Activated CD4-positive, alpha-beta T cell treated with anti-CD3 and anti-CD28 coated beads, Interleukin-2, amount 10 ng/mL, durations not matched to agents 7 days and 5 days (primary cell): ENCODE results near the gene PLA1A. TPM values are rescaled to one million over a fixed set of nuclear protein-coding genes. Genes with fewer than 3 reads are reported as not detected.
"Not testable (repeated sequence)": the region's sequence is repeated elsewhere in the genome, so short reads cannot be mapped to it uniquely, and the experiment has no call there.

Experiments
- CTCF ChIA-PET: fragments of 350-600 bp; sonication (Branson Sonifier 250); formaldehyde crosslinking; loops from one replicate; lab custom pipeline; 2021; ENCODE audit warnings: antibody characterized with exemption; lab: Charles Lee
- POLR2A ChIA-PET: fragments of 350-600 bp; sonication (Branson Sonifier 250); formaldehyde crosslinking; loops from one replicate; lab custom pipeline; 2021; ENCODE audit warnings: antibody characterized with exemption; lab: Charles Lee
- DNase-seq: peaks from one replicate; pipeline ENCODE4 v3.0.0-alpha.2; 2020
- H3K27ac Mint-ChIP-seq: one replicate; pipeline ENCODE4 v1.8.0; 2021; ENCODE audit warnings: mild to moderate bottlenecking, moderate library complexity, mixed read lengths
- H3K27me3 Mint-ChIP-seq: one replicate; pipeline ENCODE4 v1.8.0; 2021; ENCODE audit warnings: mixed read lengths
- H3K36me3 Mint-ChIP-seq: one replicate; pipeline ENCODE4 v1.8.0; 2021; ENCODE audit warnings: low read depth, mixed read lengths
- H3K4me1 Mint-ChIP-seq: one replicate; pipeline ENCODE4 v1.8.0; 2021; ENCODE audit warnings: mixed read lengths
- H3K4me3 Mint-ChIP-seq: one replicate; pipeline ENCODE4 v1.8.0; 2021; ENCODE audit warnings: mild to moderate bottlenecking, moderate library complexity, mixed read lengths
- H3K9me3 Mint-ChIP-seq: one replicate; pipeline ENCODE4 v1.8.0; 2021; ENCODE audit warnings: mixed read lengths
- total RNA-seq, 2 experiments: library from RNA; stranded (reverse); gene quantifications; one replicate each; pipeline ENCODE4 v1.2.3, GENCODE V29; 2021

The PLA1A gene
- total RNA-seq, 2 experiments from 2014 or later: not detected

GRCh38 chr3:119559441-119559963 lies 38.2 kb upstream of the PLA1A start, which contains the start of gene CD80:
Gene CD80, minus strand, starts transcription at chr3:119559614. Its CDS starts 1,886 bp downstream, at chr3:119557728.
- peak; percentile 78 for DNase-seq
- Mint-ChIP-seq H3K4me1 (peaks cover 58% of the 10 kb centered on the region), H3K4me3 (peak within 1 kb of the TSS; percentile 73), H3K27ac (peak within 1 kb of the TSS; percentile 42), H3K9me3 (no peaks in the 10 kb centered on the region), H3K27me3 (no peaks in the 10 kb centered on the region), H3K36me3 (peaks cover 13% of the 10 kb centered on the region)
- CTCF ChIA-PET: interaction anchor here (0.6 to 2.0 kb wide), 7 partner anchors 9 to 198 kb away, joined by 3 to 9 read pairs (median 3); partner anchors contain the start of gene POGLUT1
- POLR2A ChIA-PET: no interaction called here

GRCh38 chr3:119560160-119560559 lies 37.5 kb upstream of the PLA1A start:
- CTCF ChIA-PET: interaction anchor here (0.6 to 2.0 kb wide), 8 partner anchors 8 to 418 kb away, joined by 3 to 9 read pairs (median 3); no protein-coding TSS in a partner anchor
- DNase-seq: no peak
- Mint-ChIP-seq H3K4me1 (peaks cover 52% of the 10 kb centered on the region), H3K36me3 (peaks cover 13% of the 10 kb centered on the region), H3K27me3 (no peaks in the 10 kb centered on the region), H3K9me3 (no peaks in the 10 kb centered on the region), H3K27ac (no peak overlapping the region), H3K4me3 (no peak overlapping the region)
- POLR2A ChIA-PET: no interaction called here

GRCh38 chr3:119562307-119562961 lies 35.3 kb upstream of the PLA1A start:
- peaks cover 9% of the 10 kb centered on the region for H3K27me3 Mint-ChIP-seq
- peak; percentile 15 for DNase-seq
- ChIA-PET CTCF (interaction anchor here (0.6 to 0.8 kb wide), 3 partner anchors 9 to 176 kb away, joined by 3 to 5 read pairs (median 4); no protein-coding TSS in a partner anchor), POLR2A (no interaction called here)
- peak overlapping the region; percentile 69 for H3K27ac Mint-ChIP-seq
- peaks cover 1% of the 10 kb centered on the region for H3K9me3 Mint-ChIP-seq
- peaks cover 8% of the 10 kb centered on the region for H3K36me3 Mint-ChIP-seq
- H3K4me1 Mint-ChIP-seq: peaks cover 31% of the 10 kb centered on the region
- no peak overlapping the region for H3K4me3 Mint-ChIP-seq

- Mint-ChIP-seq H3K4me1 (peaks cover 23% of the 10 kb centered on the region), H3K27me3 (peaks cover 17% of the 10 kb centered on the region)
- H3K27ac Mint-ChIP-seq, H3K36me3 Mint-ChIP-seq, CTCF ChIA-PET, H3K9me3 Mint-ChIP-seq, POLR2A ChIA-PET, DNase-seq, H3K4me3 Mint-ChIP-seq: not testable (repeated sequence)
These were observed 34.4 kb upstream of the PLA1A start for GRCh38 chr3:119563334-119563733.

DNA sequence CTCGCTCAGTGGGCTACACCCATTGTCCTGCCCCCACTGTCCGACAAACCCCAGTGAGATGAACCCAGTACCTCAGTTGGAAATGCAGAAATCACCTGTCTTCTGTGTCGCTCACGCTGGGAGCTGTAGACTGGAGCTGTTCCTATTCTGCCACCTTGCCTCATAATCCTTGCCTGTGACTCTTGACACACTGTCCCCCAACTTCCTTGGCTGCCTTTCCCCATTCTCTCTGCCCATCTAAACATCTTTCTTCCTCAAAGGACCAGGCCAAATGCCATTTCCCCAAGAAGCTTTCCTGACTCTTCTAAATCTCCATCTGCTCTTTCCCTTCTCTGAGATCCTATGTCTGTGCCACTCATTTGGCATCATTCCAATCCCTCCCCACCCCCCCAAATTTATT lies 28.5 kb upstream of the PLA1A start:
- Mint-ChIP-seq H3K4me3 (no peak overlapping the region), H3K4me1 (peaks cover 8% of the 10 kb centered on the region), H3K27ac (no peak overlapping the region), H3K27me3 (peaks cover 22% of the 10 kb centered on the region), H3K36me3 (peaks cover 5% of the 10 kb centered on the region), H3K9me3 (peaks cover 4% of the 10 kb centered on the region)
- POLR2A ChIA-PET: no interaction called here
- CTCF ChIA-PET: interaction anchor here (1.0 kb wide), 1 partner anchor 9 kb away, joined by 3 read pairs; no protein-coding TSS in a partner anchor
- no peak for DNase-seq

- CTCF ChIA-PET: interaction anchor here (1.2 to 1.8 kb wide), 4 partner anchors 10 to 70 kb away, joined by 3 to 4 read pairs (median 4); no protein-coding TSS in a partner anchor
- Mint-ChIP-seq H3K36me3 (peaks cover 5% of the 10 kb centered on the region), H3K27me3 (peaks cover 25% of the 10 kb centered on the region), H3K4me3 (no peak overlapping the region), H3K27ac (no peak overlapping the region), H3K4me1 (peaks cover 8% of the 10 kb centered on the region), H3K9me3 (peaks cover 4% of the 10 kb centered on the region)
- DNase-seq: no peak
- POLR2A ChIA-PET: no interaction called here
These were observed 27.5 kb upstream of the PLA1A start for GRCh38 chr3:119570229-119570628.

DNA sequence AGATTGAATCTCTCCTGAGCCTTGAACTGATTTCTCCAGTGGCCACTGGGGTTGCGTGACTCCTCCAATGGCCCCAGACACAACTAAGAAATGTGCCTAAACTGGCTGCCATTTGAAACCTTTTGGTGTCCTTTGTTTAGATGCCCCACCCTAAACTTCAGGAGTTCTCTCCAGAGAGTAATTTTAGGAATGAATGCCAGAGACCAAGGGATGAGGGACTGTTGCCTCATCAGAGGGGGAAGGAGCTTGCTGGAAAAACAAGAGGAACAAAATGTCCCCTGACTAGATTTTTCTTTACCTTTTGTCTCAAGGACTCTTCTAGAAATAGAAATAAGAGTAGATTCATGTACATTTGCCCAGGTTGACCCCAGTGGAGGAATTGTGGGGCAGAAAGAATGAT lies 26.5 kb upstream of the PLA1A start:
- DNase-seq: no peak
- POLR2A ChIA-PET: no interaction called here
- Mint-ChIP-seq H3K27ac (no peak overlapping the region), H3K36me3 (peaks cover 5% of the 10 kb centered on the region), H3K9me3 (peaks cover 4% of the 10 kb centered on the region), H3K4me1 (peaks cover 8% of the 10 kb centered on the region), H3K4me3 (no peak overlapping the region), H3K27me3 (peaks cover 20% of the 10 kb centered on the region)
- CTCF ChIA-PET: interaction anchor here (0.9 to 1.8 kb wide), 2 partner anchors 9 to 16 kb away, joined by 3 to 4 read pairs; no protein-coding TSS in a partner anchor

GRCh38 chr3:119571688-119572087 lies 26.0 kb upstream of the PLA1A start:
- ChIA-PET CTCF (interaction anchor here (0.9 kb wide), 1 partner anchor 9 kb away, joined by 3 read pairs; no protein-coding TSS in a partner anchor), POLR2A (no interaction called here)
- peaks cover 8% of the 10 kb centered on the region for H3K4me1 Mint-ChIP-seq
- no peak overlapping the region for H3K27ac Mint-ChIP-seq
- peaks cover 4% of the 10 kb centered on the region for H3K9me3 Mint-ChIP-seq
- no peak for DNase-seq
- no peak overlapping the region for H3K4me3 Mint-ChIP-seq
- H3K27me3 Mint-ChIP-seq: peaks cover 17% of the 10 kb centered on the region
- H3K36me3 Mint-ChIP-seq: peaks cover 5% of the 10 kb centered on the region

DNA sequence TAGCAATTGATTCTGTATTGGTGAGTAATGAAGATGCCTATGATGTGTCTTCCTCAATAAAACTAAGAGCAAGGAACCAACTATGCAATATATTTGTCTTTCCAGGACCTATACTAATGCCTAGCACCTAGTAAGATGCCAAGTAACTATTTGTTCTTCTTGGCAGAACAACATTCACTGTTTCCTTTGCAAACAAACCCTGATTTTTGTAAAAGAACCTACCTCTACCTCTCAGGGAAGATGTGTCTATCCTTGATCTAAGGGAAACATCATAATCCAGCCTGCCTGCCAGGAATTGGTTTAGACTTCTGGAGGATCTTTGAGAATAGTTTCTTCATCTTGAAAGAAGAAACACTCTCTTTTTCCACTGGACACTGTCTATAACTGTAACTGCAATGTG lies 22.2 kb upstream of the PLA1A start:
- POLR2A ChIA-PET: no interaction called here

GRCh38 chr3:119579366-119580066 lies 18.2 kb upstream of the PLA1A start, which contains the start of gene ADPRH:
Gene ADPRH, plus strand, starts transcription at chr3:119579492. Its CDS starts 2,678 bp downstream, at chr3:119582170.
- peaks cover 18% of the 10 kb centered on the region for H3K4me1 Mint-ChIP-seq
- DNase-seq: peak; percentile 41
- POLR2A ChIA-PET: no interaction called here
- H3K36me3 Mint-ChIP-seq: no peaks in the 10 kb centered on the region
- H3K9me3 Mint-ChIP-seq: no peaks in the 10 kb centered on the region
- H3K4me3 Mint-ChIP-seq: peak within 1 kb of the TSS; percentile 84
- H3K27ac Mint-ChIP-seq: peak within 1 kb of the TSS; percentile 88
- peaks cover 18% of the 10 kb centered on the region for H3K27me3 Mint-ChIP-seq
- CTCF ChIA-PET: interaction anchor here (1.1 to 1.4 kb wide), 2 partner anchors 9 to 21 kb away, joined by 3 read pairs; no protein-coding TSS in a partner anchor

More for the DNA sequence above, 22.2 kb upstream of the PLA1A start:
- H3K27ac Mint-ChIP-seq: no peak overlapping the region
- H3K9me3 Mint-ChIP-seq: peaks cover 2% of the 10 kb centered on the region
- peaks cover 18% of the 10 kb centered on the region for H3K27me3 Mint-ChIP-seq
- H3K4me1 Mint-ChIP-seq: peaks cover 13% of the 10 kb centered on the region
- CTCF ChIA-PET: no interaction called here
- DNase-seq: no peak
- no peaks in the 10 kb centered on the region for H3K36me3 Mint-ChIP-seq
- H3K4me3 Mint-ChIP-seq: no peak overlapping the region

DNA sequence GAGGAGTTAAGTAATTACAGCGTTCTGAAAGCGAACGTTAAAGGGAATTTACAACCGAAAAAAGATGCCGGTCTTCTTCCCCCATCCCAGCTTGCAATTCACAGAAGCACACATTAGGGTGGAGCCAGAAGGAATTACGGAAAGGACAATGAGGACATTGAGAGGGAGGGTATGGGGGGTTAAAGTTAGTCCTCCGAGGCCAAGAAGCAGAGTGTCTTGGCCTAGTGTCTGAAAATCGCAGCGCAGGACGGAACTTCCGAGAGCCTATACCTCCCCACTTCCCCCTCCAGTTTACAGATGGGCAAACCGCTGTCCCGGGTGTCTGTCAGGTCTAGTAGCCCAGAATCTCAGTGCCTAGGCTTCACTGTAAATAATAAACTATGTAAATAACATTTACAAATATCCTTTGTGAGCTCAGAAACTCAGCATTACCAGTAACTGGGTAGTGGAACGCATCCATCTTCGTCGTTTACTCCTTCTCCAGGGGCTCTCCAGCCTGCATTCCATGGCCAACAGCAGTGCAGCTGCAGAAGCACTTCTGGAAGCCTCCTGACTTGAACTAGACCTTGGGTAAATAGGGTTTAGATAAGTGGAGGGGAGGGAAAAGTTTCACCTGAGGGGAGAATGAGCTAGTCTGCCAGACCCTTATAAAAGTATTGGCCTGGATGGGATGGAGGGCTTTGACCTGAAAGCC lies 17.5 kb upstream of the PLA1A start:
- Mint-ChIP-seq H3K27me3 (peaks cover 15% of the 10 kb centered on the region), H3K9me3 (no peaks in the 10 kb centered on the region), H3K27ac (peak overlapping the region; percentile 88), H3K4me1 (peaks cover 18% of the 10 kb centered on the region), H3K4me3 (peak overlapping the region; percentile 84), H3K36me3 (no peaks in the 10 kb centered on the region)
- no peak for DNase-seq
- ChIA-PET CTCF (interaction anchor here (1.0 to 1.4 kb wide), 3 partner anchors 10 to 21 kb away, joined by 3 to 4 read pairs (median 3); no protein-coding TSS in a partner anchor), POLR2A (no interaction called here)

- ChIA-PET CTCF (interaction anchor here (0.6 to 1.6 kb wide), 5 partner anchors 10 to 343 kb away, joined by 3 to 8 read pairs (median 3); no protein-coding TSS in a partner anchor), POLR2A (no interaction called here)
- Mint-ChIP-seq H3K27ac (peak overlapping the region; percentile 39), H3K27me3 (peaks cover 15% of the 10 kb centered on the region), H3K4me3 (no peak overlapping the region), H3K36me3 (no peaks in the 10 kb centered on the region), H3K9me3 (no peaks in the 10 kb centered on the region), H3K4me1 (peaks cover 18% of the 10 kb centered on the region)
- no peak for DNase-seq
These were observed 15.5 kb upstream of the PLA1A start for GRCh38 chr3:119582178-119582577.
